ENCODE results near the gene MAP3K8. TPM values are rescaled to one million over a fixed set of nuclear protein-coding genes. Genes with fewer than 3 reads are reported as not detected.

Gene MAP3K8
- total and polyA plus RNA-seq, 7 donors = 2.4 to 8.3 (median 4.4) TPM

GRCh38 chr10:30442019-30442606 is 8.1 kb downstream of the MAP3K8 start:
- H3K27ac ChIP-seq = peak overlapping the region; percentile 36
- H3K27me3 ChIP-seq (ENCODE audit: insufficient read depth in 3 of 3, low read length in 2 of 3) = no peaks in the 10 kb centered on the region
- no peak for TF ChIP-seq CTCF (IDR thresholded peaks at IDR 0.05)
- H3K4me1 ChIP-seq = peaks cover 71% of the 10 kb centered on the region
- no peaks in the 10 kb centered on the region for H3K9me3 ChIP-seq
- H3K4me3 ChIP-seq = no peak overlapping the region
- ATAC-seq = peak; percentile 15 to 38 (median 31)
- no peak for DNase-seq
- peaks cover 3 to 18% of the 10 kb centered on the region in 2 donors for H3K36me3 ChIP-seq (ENCODE audit: insufficient read depth in 1 of 2, low read depth in 1 of 2)
- intact Hi-C loops (cut with DNase I) = no loop called here
- WGBS, 3 donors = 26 to 42% (median 29%) methylated on average over 4 of the region's 4 CpGs

- Histone ChIP-seq H3K36me3 (ENCODE audit: insufficient read depth in 1 of 2, low read depth in 1 of 2) (peaks cover 3 to 23% of the 10 kb centered on the region in 2 donors), H3K27me3 (ENCODE audit: insufficient read depth in 3 of 3, low read length in 2 of 3) (no peaks in the 10 kb centered on the region), H3K27ac (no peak overlapping the region), H3K4me1 (peaks cover 71% of the 10 kb centered on the region), H3K4me3 (no peak overlapping the region), H3K9me3 (no peaks in the 10 kb centered on the region)
- 85 to 95% (median 90%) methylated on average over 3 of the region's 3 CpGs for WGBS, 3 donors
- no peak for TF ChIP-seq CTCF (IDR thresholded peaks at IDR 0.05)
- ATAC-seq (no peak), DNase-seq (no peak)
- intact Hi-C loops (cut with DNase I) = no loop called here
Observed at GRCh38 chr10:30443049-30443448, 9.1 kb downstream of the MAP3K8 start.

- Histone ChIP-seq H3K27ac (peak overlapping the region; percentile 75), H3K4me3 (no peak overlapping the region), H3K9me3 (no peaks in the 10 kb centered on the region), H3K27me3 (ENCODE audit: insufficient read depth in 3 of 3, low read length in 2 of 3) (no peaks in the 10 kb centered on the region), H3K4me1 (peaks cover 49% of the 10 kb centered on the region), H3K36me3 (ENCODE audit: insufficient read depth in 1 of 2, low read depth in 1 of 2) (peaks cover 0 to 32% of the 10 kb centered on the region in 2 donors)
- DNase-seq (no peak), ATAC-seq (peak; percentile 56 to 88 (median 79))
- no peak for TF ChIP-seq CTCF (IDR thresholded peaks at IDR 0.05)
- intact Hi-C loops (cut with DNase I) = no loop called here
- 5 to 32% (median 14%) methylated on average over 2 of the region's 2 CpGs for WGBS, 3 donors
Observed at GRCh38 chr10:30445711-30446110, 11.7 kb downstream of the MAP3K8 start.

GRCh38 chr10:30447125-30447799 is 13.3 kb downstream of the MAP3K8 start:
- peak overlapping the region; percentile 7 for H3K4me3 ChIP-seq
- no peaks in the 10 kb centered on the region for H3K27me3 ChIP-seq (ENCODE audit: insufficient read depth in 3 of 3, low read length in 2 of 3)
- H3K27ac ChIP-seq = peak overlapping the region; percentile 75
- no peaks in the 10 kb centered on the region for H3K9me3 ChIP-seq
- ATAC-seq = peak; percentile 85 to 92 (median 90)
- H3K36me3 ChIP-seq (ENCODE audit: insufficient read depth in 1 of 2, low read depth in 1 of 2) = peaks cover 0 to 47% of the 10 kb centered on the region in 2 donors
- DNase-seq = no peak
- H3K4me1 ChIP-seq = peaks cover 42% of the 10 kb centered on the region
- WGBS, 3 donors = 57 to 81% (median 61%) methylated on average over 10 of the region's 10 CpGs
- TF ChIP-seq CTCF (IDR thresholded peaks at IDR 0.05) = no peak
- intact Hi-C loops (cut with DNase I) = no loop called here

All from psoas muscle (tissue), 8 donors.